Psoas muscle (tissue), 8 donors: ENCODE data around the gene EML3. TPM values are rescaled to one million over a fixed set of nuclear protein-coding genes. Genes with fewer than 3 reads are reported as not detected.
A peak's percentile ranks its signal among the peaks of the same experiment; 100 is the strongest.
"Not testable (repeated sequence)": the region's sequence is repeated elsewhere in the genome, so short reads cannot be mapped to it uniquely, and the experiment has no call there.

ENCODE experiments used
- ATAC-seq, 4 donors: fragments of 200-7000 bp; cut with Tn5 transposase; one replicate each; pipeline ENCODE4 v1.9.1; 2020; ENCODE audit warnings: moderate library complexity in 3 of 4, mild to moderate bottlenecking in 2 of 4
- DNase-seq, 2 donors: peaks; one replicate each; pipeline ENCODE4 v3.0.0-alpha.2; 2020
- H3K27ac ChIP-seq: fragments of 200-600 bp; one replicate; pipeline ENCODE4 v1.8.0; 2022
- H3K27me3 ChIP-seq, 3 donors: fragments of 200-600 bp in 1 of 3; one replicate each; pipeline versions ENCODE4 v1.6.1 to v1.8.0; 2013 to 2022; ENCODE audit warnings: low read length in 2 of 3, mild to moderate bottlenecking in 2 of 3, moderate library complexity in 1 of 3; ENCODE audit not compliant: insufficient read depth in 3 of 3
- H3K36me3 ChIP-seq, 2 donors: fragments of 200-600 bp in 1 of 2; one replicate each; pipeline versions ENCODE4 v1.6.1 to v1.8.0; 2013 to 2022; ENCODE audit warnings: low read depth in 1 of 2, mild to moderate bottlenecking in 1 of 2, moderate library complexity in 1 of 2; ENCODE audit not compliant: insufficient read depth in 1 of 2
- H3K4me1 ChIP-seq: fragments of 200-600 bp; one replicate; pipeline ENCODE4 v1.8.0; 2022
- H3K4me3 ChIP-seq: fragments of 200-600 bp; one replicate; pipeline ENCODE4 v1.8.0; 2022; ENCODE audit warnings: mild to moderate bottlenecking
- H3K9me3 ChIP-seq: fragments of 200-600 bp; one replicate; pipeline ENCODE4 v1.8.0; 2022
- CTCF ChIP-seq: fragments of 200-600 bp; IDR thresholded peaks from one replicate; pipeline ENCODE4 v1.8.0; 2022; ENCODE audit warnings: antibody characterized with exemption
- WGBS, 3 donors: extraction: QIAGEN DNeasy Blood & Tissue Kit; methylation state at CpG; one replicate each; pipeline versions ENCODE4 v1.1.6 to v1.1.7; 2013; 5-methylcytosine and 5-hydroxymethylcytosine counted together
- intact Hi-C, 2 donors: fragments of 100-400 bp; cut with DNase I; formaldehyde crosslinking; loops; one replicate each; pipeline versions ENCODE4 v1.11.0 to v1.14.2; 2022
- polyA plus RNA-seq, 3 donors: library from polyadenylated mRNA; stranded (reverse); fragments of 200-250 nt; gene quantifications; one replicate each; pipeline ENCODE4 v1.2.3, GENCODE V29; 2013
- total RNA-seq, 4 donors: library from RNA; stranded (reverse); fragmentation: NEBNext Ultra II Directional in 2 of 4; extraction: Animal tissue kit (Norgen Biotek cat#: 25700) in 2 of 4; gene quantifications; one replicate each; pipeline versions ENCODE4 v1.2.1 to v1.2.4, GENCODE V29; 2021 to 2023
- donor health status: healthy with polysubstance abuse.
- donor health status: DM: no; HTN: no; CAD: no; lungs with moderate emphysema.
- donor health status: Bipolar disorder and iron deficiency.
- donor health status: healthy.
- donor health status: DM: yes; HTN: yes; CAD: no.
- donor health status: DM: no; HTN: no; CAD: no.
- donor health status: DM: no; HTN: no; CAD: no.
- donor health status: DM: yes; HTN: yes; CAD: no.

Gene EML3
- total and polyA plus RNA-seq, 7 donors: 7.4 to 19.5 (median 14.1) TPM

GRCh38 chr11:62566247-62566646, 46.3 kb downstream of the EML3 start:
- no peak for TF ChIP-seq CTCF
- Histone ChIP-seq H3K4me3 (no peak overlapping the region), H3K27ac (no peak overlapping the region), H3K9me3 (no peaks in the 10 kb centered on the region), H3K27me3 (no peaks in the 10 kb centered on the region), H3K36me3 (peaks cover 20 to 100% of the 10 kb centered on the region in 2 donors), H3K4me1 (peaks cover 37% of the 10 kb centered on the region)
- WGBS, 3 donors: 94 to 97% (median 94%) methylated on average over 8 of the region's 8 CpGs
- no peak for DNase-seq
- intact Hi-C loops: no loop called here
- no peak for ATAC-seq

GRCh38 chr11:62565100-62565802, 47.3 kb downstream of the EML3 start:
- Histone ChIP-seq H3K4me1 (peaks cover 36% of the 10 kb centered on the region), H3K27ac (peak overlapping the region; percentile 41), H3K4me3 (no peak overlapping the region), H3K9me3 (no peaks in the 10 kb centered on the region), H3K27me3 (no peaks in the 10 kb centered on the region), H3K36me3 (peaks cover 18 to 95% of the 10 kb centered on the region in 2 donors)
- DNase-seq (no peak), ATAC-seq (no peak)
- no peak for TF ChIP-seq CTCF
- WGBS, 3 donors: 56 to 71% (median 57%) methylated on average over 5 of the region's 5 CpGs
- intact Hi-C loops: no loop called here

- 39 to 65% (median 47%) methylated on average over 3 of the region's 3 CpGs for WGBS, 3 donors
- not testable (repeated sequence) for ATAC-seq, H3K4me3 ChIP-seq, H3K27me3 ChIP-seq, H3K9me3 ChIP-seq, DNase-seq
- Histone ChIP-seq H3K36me3 (peaks cover 15 to 88% of the 10 kb centered on the region in 2 donors), H3K4me1 (peaks cover 31% of the 10 kb centered on the region), H3K27ac (peak overlapping the region; percentile 99)
- intact Hi-C loops: loop anchor here in 1 of 2 donors (2.0 kb wide), 1 partner anchor 17 kb away; no protein-coding TSS in a partner anchor
Observed at GRCh38 chr11:62561677-62562230, 50.8 kb downstream of the EML3 start.

GRCh38 chr11:62560566-62561103, 51.9 kb downstream of the EML3 start:
- Histone ChIP-seq H3K4me3 (peak overlapping the region; percentile 24), H3K27ac (peak overlapping the region; percentile 99), H3K4me1 (peaks cover 42% of the 10 kb centered on the region), H3K9me3 (no peaks in the 10 kb centered on the region), H3K27me3 (no peaks in the 10 kb centered on the region), H3K36me3 (peaks cover 7 to 76% of the 10 kb centered on the region in 2 donors)
- DNase-seq: peak; percentile 90 to 94
- WGBS, 3 donors: 10 to 14% (median 11%) methylated on average over 2 of the region's 2 CpGs
- TF ChIP-seq CTCF: peak; percentile 84
- intact Hi-C loops: loop anchor here in 1 of 2 donors (1.0 to 2.0 kb wide), 2 partner anchors 16 to 138 kb away; no protein-coding TSS in a partner anchor
- peak; percentile 84 to 87 (median 84) for ATAC-seq

- H3K9me3 ChIP-seq, H3K27me3 ChIP-seq, ATAC-seq: not testable (repeated sequence)
- intact Hi-C loops: loop anchor here in 1 of 2 donors (1.0 to 5.0 kb wide), 3 partner anchors 15 to 137 kb away; no protein-coding TSS in a partner anchor
- DNase-seq: peak in 1 of 2 donors; percentile 36
- peaks cover 5 to 66% of the 10 kb centered on the region in 2 donors for H3K36me3 ChIP-seq
- WGBS, 3 donors: 35 to 52% (median 50%) methylated on average over 5 of the region's 5 CpGs
- peak overlapping the region; percentile 99 for H3K27ac ChIP-seq
- peaks cover 52% of the 10 kb centered on the region for H3K4me1 ChIP-seq
- peak overlapping the region; percentile 24 for H3K4me3 ChIP-seq
Observed at GRCh38 chr11:62559626-62560025, 52.9 kb downstream of the EML3 start.
